Islet of Langerhans (tissue), 1 donor: ENCODE results near the gene RAB4B.
"Not testable (repeated sequence)": the region's sequence is repeated elsewhere in the genome, so short reads cannot be mapped to it uniquely, and the experiment has no call there.

Experiments
- FAIRE-seq: peaks from one replicate; lab custom pipeline; 2011; peaks lifted over from hg19 to GRCh38; lab: Jason Lieb, UNC

RAB4B gene, protein sequence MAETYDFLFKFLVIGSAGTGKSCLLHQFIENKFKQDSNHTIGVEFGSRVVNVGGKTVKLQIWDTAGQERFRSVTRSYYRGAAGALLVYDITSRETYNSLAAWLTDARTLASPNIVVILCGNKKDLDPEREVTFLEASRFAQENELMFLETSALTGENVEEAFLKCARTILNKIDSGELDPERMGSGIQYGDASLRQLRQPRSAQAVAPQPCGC

DNA sequence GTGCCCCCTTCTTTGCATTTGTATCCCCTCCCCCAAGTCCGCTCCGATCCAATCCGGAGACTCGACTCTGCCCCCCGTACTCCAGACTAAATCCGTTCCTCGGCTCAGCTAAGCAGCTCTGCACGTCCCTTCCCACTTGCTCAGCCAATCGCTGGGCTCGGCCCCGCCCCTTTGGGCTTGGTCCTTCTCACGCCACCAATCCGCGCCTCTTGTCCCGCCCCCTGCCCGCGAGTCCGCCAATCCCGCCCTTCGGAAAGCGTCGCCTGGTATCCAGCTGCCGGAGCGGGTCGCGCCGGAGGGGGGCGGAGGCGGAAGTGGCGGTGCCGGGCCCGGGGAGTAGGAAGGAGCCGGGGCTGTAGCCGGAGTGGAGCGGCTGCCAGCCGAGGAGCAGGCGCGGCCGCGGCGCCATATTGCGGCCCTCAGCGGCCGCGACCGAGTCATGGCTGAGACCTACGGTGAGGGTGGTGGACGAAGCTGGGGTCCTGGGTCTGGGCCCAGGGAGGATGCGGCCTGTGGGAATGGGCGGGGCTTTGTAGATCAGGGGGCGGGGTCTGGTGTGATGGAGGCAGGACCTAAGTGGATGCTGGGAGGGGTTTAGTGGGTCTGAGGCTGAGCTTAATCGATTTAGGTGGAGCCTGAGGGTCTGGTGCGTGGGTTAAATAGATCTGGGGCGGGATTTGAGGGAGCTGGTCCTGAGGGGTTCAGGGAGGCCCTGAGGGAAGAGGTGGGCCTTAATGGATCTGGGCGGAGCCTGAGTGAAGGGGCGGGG, at the start of gene RAB4B:
Gene RAB4B (plus strand): TSS at position 311 of the 769 bp plus-strand sequence. CDS start 129 bp downstream, at position 440.
- no peak for FAIRE-seq

DNA sequence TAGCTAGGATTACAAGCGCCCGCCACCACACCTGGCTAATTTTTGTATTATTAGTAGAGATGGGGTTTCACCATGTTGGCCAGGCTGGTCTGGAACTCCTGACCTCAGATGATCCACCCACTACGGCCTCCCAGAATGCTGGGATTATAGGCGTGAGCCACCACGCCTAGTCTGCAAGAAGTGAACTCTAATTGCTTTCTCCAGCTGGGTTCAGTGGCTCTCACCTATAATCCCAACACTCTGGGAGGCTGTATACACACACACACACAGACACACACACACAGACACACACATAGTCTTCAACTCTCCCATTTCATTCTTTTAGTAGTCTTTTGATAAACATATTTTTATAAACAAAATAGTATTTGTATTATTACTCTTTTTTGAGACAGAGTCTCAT, 48.0 kb upstream of the RAB4B start:
- FAIRE-seq, result not testable (repeated sequence)

DNA sequence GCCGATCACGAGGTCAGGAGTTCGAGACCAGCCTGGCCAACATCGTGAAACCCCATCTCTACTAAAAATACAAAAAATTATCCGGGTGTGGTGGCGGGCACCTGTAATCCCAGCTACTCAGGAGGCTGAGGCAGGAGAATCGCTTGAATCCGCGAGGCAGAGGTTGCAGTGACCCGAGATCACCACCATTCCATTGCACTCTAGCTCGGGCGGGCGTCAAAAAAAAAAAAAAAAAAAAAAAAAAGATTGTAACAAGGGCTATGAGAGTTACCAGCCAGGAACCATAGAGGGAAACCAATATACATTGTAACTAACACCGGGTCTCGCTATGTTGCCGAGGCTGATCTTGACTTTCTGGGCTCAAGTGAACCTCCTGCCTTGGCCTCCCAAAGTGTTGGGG, 45.7 kb upstream of the RAB4B start:
- FAIRE-seq, result not testable (repeated sequence)

DNA sequence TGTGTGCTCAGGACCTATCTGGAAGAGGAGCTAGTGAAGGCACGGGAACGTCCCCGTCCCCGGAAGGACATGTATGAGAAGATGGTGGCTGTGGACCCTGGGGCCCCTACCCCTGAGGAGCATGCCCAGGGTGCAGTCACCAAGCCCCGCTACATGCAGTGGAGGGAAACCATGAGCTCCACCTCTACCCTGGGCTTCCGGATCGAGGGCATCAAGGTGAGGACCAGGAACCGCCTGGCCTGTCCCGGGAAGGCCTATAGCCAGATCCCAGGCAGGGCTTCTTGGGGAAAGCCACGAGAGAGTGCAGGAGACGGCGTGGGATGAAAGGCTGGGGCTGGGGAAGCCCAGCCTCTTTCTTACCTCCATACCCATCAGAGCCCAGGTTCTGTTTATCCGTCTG, 44.9 kb upstream of the RAB4B start:
- FAIRE-seq, result no peak

DNA sequence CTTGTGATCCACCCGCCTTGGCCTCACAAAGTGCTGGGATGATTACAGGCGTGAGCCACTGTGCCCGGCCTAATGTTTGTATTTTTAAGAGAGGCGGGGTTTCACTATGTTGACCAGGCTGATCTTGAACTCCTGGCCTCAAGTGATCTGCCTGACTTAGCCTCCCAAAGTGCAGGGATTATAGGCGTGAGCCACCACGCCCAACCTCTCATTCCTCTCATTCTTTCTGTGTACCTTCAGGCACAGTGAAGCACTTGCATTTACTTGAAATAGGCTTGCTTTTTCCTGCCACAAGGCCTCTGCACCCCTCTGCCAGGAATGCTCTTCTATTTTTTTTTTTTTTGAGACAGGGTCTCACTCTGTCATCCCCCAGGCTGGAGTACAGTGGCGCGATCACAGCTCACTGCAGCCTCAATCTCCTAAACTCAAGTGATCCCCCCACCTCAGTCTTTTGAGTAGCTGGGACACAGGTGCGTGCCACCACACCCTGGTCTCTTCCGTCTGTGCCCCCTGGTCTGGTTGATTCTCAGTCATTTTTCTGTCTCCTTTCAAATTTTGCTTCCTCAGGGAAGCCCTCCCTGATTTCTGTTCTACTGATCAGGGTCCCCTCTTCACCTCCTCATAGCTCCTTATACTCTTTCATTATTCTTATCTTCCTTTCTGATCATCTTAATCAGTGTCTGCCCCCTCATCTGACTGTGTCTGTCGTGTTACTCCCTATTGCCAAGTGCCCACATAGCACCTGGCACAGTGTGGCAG, 42.9 kb upstream of the RAB4B start:
- FAIRE-seq, result no peak

DNA sequence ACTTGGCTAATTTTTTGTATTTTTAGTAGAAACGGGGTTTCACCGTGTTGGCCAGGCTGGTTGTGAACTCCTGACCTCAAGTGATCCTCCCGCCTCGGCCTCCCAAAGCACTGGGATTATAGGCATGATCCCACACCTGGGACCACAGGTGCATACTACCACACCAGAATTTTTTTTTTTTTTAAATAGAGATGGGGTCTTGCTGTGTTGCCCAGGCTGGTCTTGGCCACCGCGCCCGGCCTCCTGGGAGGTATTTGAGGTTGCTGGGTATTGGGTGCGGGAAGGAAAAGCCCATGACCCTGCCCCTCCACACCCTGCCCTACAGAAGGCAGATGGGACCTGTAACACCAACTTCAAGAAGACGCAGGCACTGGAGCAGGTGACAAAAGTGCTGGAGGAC, 41.4 kb upstream of the RAB4B start:
- no peak for FAIRE-seq

DNA sequence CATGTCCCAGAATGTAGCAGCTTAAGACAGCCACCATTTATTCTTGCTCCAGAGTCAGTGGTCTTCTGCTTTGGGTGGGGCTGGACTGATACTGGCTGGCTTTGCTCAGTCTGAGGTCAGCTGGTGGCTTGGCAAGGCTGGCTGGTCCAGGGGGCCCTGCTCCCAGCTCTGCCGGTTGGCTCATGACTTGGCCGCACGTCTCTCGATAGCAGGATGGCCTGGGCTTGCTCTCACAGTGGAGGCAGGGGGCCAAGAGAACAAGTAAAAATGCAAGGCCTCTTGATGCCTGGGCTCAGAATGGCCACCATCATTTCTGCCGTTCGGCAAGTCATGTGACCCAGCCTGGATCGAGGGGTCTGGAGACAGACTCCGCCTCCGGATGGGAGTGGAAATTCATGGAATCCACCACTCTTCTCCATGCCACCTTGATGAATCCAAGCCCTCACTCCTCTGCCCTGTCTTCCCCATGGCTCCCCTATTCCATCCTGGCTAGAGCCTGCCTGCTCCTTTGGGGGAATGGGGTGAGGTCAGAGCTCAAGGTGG, 40.9 kb upstream of the RAB4B start:
- FAIRE-seq, result no peak

DNA sequence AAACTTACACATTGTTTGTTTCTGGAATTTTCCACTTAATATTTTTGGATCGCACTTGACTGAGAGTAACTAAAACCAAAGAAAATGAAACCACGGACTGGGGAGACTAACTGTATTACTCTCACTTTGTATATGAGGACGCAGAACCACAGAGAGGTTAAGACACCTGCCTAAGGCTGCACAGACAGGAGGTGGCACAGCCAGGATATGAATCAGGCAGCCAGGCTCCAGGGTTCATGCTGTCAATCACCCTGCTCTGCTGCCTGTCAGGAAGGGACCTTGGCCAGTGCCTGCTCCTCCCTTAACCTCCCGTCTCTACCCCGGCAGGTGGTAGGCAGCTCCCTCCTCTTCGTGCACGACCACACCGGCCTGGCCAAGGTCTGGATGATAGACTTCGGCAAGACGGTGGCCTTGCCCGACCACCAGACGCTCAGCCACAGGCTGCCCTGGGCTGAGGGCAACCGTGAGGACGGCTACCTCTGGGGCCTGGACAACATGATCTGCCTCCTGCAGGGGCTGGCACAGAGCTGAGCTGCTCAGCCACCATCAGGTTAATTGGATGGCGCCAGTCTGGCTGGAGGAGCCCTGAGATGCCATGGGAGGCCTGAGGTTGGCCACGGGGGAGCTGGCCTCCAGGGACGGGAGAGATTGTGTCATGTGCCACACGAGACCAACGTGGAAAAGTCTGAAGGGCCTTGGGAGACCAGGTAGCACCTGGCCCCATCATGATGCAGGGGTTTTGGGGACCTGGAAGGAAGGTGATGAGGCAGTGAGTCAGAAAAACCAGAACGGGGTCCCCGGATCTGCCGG, 38.8 kb upstream of the RAB4B start:
- FAIRE-seq, result no peak

DNA sequence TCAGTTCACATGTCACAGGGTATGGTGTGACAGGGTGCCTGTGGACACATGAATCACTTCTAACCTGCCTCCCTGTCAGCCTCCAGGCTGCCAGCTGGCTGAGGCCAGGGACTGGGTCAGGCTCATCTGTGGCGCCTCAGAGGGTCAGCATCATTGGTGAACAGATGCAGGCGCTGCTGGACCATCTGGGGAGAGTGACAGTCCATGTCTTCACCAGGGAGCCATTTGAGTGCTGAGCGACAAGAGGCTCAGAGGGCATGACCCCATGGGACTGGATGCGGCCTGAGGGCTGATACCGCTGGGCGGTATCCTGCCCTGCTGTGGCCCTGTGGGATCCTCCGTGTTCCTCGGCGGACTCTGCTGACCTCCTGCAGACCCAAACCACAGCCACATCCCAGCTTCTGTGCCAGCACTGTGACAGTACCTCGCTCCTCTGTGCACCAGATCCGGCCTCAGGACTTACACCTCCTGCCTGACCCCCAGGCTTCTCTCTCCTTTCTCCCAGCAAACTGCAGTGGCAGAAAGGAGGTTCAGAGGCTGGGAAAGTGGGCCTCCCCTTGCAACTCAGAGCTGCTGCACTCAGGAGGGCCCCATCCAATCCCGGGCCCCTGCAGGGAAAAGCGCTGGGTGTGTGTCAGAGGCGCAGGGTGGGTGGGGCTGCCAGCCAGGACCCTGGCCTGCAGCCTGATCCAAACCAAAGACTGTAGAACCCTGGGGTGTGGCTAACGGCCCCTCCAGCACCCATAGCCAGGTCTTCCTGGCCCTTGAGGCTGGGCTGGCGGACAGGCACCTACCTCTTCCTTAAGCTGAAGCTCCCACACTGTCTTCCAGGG, 38.0 kb upstream of the RAB4B start:
- FAIRE-seq, result no peak

DNA sequence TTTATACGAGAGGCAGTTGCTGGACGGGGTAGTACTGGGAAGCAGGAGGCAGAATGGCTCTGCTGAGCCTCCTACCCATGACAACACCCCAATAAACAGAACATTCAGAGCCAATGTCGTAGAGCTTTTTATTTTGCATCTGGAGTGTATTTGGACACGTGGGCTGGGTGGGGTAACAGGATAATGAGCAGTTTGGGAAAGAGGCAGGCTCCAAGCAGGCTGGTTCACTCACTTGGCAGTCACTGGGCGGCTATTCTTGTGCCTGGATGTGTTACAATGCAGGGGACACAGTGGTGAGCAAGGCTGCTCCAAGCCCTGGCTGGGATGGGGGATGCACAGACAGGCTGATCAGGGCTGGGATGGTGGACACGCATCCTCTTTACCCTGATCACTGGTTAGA, 37.3 kb upstream of the RAB4B start:
- no peak for FAIRE-seq

DNA sequence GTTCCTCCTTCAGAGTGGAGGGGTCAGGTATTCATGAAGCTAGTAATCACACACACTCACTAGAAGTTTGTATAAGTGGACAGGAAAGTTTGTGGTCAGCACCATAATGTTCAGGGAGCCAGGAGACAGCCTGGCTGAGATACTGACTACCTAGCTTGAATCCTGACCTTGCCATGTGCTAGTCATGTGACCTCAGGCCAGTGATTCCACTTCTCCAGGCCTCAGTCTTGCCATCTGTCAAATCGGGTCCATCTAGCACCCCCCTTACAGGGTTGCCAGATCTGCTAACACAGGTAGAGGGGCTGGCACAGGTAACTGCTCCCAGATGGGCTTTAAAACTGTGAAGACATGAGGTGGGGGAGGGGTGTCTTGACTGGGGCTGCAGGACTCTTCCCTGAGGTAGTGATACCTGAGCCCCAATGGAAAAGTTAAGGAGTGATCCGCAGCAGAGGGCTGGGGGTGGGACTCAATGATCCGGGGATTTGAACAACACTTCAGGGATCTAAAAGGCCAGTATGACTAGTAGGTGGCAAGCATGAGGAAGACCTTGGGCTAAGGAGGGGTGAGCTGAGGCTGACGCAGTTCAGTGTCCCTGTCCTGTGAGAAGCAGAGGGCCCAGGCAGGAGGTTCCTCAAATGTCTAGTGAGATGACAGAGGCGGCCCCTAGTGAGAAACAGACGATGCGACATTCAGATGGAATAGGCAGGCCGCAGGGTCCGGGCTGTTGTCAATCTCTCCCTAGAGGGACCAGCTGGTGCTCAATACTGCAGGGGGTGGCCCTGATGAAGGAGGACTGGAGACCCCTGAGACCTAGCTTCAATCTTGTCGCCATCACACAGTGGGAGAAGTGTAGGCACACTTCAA, 36.3 kb upstream of the RAB4B start:
- no peak for FAIRE-seq

DNA sequence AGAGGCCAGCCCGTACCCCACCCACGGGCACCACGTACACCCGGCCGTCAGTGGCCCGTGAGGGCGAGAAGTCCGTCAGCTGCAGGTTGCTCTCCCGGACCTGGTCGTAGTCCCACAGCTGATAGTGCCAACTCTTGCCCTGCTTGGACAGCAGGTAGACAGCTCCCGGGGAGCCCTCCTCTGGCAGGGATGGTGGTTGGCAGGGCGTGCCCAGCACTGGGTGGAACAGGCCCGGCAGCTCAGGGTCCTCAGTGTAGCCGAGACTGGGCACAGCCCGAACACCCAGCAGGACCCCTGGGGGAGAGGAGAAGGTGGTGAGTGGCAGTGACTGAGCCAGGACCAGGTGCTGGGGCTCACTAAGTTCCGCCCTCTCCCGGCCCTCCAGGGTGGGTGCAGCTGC, 35.6 kb upstream of the RAB4B start:
- FAIRE-seq, result no peak

DNA sequence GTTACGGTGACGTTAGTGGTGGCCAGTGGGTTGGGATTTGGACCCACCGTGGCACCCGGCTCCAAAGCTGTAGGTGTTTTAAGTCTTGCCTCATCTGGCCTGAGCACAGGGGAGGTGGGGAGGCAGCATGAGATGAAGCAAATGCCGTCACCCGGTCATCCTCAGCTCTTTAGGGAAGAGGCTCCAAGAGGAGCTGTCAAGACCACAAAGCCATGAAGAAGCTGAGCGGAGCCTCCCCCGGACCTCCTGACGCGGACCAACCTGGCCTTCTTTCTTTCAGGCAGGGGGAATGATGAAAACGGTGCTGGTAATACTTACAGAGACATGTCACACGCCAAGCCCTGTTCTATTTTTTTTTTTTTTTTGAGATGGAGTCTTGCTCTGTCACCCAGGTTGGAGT, 35.2 kb upstream of the RAB4B start:
- no peak for FAIRE-seq

DNA sequence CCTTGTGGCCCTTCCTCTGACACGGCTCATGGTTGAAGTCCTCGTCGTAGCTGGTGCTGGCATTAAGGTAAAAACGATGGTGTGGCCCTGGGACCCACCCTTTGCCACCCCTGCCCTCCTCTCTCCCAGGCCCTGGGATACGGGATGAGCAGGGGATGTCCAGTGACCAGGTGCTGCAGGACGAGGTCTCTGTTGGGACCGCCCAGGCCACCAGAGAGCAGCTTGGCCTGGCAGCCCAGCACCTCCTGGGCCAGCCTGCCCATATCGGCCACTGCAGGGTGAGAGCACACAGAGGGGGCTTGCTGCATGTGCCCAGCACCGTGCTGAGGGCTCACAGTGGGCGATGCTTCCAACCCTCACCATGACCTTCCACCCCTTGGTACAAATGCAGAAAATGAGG, 34.1 kb upstream of the RAB4B start:
- FAIRE-seq, result no peak

DNA sequence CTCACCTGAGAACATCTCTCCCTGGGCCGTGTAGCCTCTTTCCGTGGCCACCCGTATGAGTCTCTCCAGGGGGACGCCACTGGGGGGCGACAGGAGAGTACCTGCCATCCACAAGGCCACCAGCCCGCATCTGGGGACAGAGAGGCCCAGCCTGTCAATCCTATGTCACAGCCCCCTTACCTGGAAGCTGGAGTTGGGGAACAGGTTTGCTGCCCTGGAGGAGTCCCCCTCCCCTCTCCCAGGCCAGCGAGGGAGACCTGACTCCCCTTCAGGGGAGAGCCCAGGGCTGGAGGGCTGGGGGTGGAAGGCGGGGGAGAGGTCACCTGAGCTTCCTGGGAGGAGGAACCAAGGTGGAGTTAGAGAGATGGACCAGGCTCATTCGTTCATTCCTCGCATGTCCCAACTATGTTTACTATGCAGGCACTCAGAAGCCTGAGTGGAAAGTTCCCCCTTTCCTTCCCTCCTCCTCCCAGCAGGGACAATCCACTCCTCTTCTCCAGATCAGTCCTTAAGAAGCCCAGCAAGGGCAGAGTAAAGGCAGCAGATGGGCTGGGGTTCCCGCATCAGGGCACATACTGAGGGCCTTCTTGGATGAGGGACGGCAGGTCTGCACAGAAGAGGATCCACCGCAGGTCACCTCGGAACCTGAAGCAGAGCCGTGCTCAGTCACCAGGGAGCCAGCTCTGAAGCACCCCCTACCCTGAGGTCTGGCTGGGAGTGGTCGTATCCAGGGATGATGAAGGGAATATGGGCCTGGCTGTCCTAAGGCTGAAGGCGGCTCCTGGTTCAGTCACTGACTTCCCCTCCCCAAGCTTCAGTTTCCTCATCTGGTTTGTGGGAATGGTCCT, 33.3 kb upstream of the RAB4B start:
- no peak for FAIRE-seq

DNA sequence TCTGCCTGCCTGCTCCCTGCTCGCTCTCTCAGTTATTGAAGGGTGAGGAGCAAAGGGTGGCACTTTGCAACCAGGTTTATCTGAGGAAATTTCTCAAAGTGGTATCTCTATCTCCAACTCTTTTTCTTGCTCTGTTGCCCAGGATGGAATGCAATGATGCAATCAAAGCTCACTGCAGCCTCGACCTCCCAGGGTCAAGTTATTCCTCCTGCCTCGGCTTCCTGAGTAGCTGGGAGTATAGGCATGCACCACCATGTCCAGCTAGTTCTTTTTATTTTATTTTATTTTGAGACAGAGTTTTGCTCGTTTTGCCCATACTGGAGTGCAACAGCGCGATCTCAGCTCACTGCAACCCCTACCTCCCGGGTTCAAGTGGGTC, 32.7 kb upstream of the RAB4B start:
- no peak for FAIRE-seq

DNA sequence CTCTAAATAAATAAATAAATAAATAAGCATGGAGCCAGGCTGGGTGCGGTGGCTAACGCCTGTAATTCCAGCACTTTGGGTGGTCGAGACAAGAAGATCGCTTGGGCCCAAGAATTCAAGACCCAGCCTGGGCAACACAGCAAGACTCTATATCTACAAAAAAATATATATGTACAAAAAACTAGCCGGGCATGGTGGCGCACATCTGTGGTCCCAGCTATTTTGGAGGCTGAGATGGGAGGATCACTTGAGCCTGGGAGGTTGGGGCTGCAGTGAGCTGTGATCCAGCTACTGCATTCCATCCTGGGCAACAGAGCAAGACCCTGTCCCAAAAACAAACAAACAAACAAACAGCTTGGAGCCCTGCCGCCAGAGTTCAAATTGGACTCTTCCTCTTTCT, 30.5 kb upstream of the RAB4B start:
- FAIRE-seq, result no peak

DNA sequence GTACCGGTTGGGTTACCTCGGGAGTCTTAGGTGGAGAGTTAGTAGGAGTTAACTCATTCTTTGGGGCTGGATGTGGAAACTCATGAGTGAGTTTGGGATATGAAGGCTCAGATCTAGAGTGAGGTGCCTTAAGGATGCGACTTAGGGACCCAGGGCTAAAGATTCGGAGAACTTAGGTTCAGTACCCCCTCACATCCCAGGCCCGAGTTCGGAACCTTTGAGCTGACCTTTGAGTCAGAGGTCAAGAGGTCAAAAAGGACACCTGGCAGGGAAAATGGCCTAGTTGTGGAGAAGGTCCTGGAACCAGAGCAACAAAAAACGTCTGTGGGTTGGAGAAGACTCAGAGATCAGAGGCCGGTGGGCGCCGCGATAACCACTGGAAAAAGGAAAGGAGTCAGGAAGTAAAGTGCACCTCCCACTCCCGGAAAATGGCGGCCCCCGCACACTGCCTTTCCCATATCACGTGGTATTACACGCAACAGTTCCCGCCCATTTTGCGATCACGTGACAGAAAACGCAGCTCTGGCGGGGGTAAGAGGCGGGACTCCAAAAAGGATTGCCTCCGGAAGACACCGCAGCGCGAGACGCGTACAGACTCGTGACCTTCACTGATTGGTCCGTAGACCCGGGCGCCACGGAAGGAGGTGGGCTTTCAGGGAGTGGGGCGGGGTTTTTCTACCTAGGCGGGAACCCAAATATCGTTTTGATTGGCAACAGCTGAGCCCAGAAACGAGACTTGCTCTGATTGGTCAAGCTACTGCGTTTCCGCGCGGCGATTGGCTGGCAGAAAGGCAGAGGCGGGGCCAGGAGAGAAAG, 27.8 kb upstream of the RAB4B start, which contains the start of gene ACTMAP:
Gene ACTMAP (minus strand): TSS at position 420 of the 816 bp plus-strand sequence. CDS start 674 bp downstream, outside the sequence.
- FAIRE-seq, result peak; percentile 87
